ENCODE measurements around the gene TRIO. TPM values are rescaled to one million over a fixed set of nuclear protein-coding genes. Genes with fewer than 3 reads are reported as not detected.

The TRIO gene
- polyA plus RNA-seq, 1 donor (not counting 4 experiments of a cell fraction or from before 2014, with no cell fraction given): 57.2 TPM

DNA sequence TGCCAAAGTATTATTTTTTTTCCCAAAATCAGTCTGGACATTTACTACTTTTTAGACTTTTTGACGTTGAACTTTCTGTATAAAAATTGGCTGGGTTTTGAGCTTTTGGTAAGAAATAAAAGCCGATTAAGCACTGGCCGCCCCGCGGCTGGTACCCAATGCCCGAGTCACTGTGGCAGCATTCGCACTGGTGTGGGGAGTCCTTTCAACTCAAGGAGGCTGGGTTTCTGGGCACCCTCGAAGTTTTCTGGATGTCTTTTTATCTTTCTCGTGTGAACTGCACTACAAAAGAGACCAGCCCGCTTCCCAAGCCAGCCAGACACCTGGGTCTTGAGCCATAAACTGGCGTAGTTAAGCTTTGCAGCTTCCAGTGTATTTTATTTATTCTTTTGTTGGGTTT is 366.4 kb downstream of the TRIO start:
- Histone ChIP-seq H3K4me2 (ENCODE audit: control insufficient read depth, extremely low read depth, insufficient read depth, low read depth, low read length) (no peak overlapping the region), H3K36me3 (ENCODE audit: control insufficient read depth in 2 of 2, extremely low read depth in 1 of 2, insufficient read depth in 2 of 2, low read length in 2 of 2) (peaks cover 25% of the 10 kb centered on the region in 2 experiments), H2AFZ (ENCODE audit: control insufficient read depth, low read length) (no peak overlapping the region), H3K9me3 (ENCODE audit: control insufficient read depth, low read depth, low read length) (no peaks in the 10 kb centered on the region), H3K9me1 (ENCODE audit: control insufficient read depth, extremely low read depth, insufficient read depth, low read length) (no peaks in the 10 kb centered on the region), H3K27ac (ENCODE audit: control insufficient read depth, insufficient read depth, low read length) (no peak overlapping the region), H3K9ac (ENCODE audit: control insufficient read depth, extremely low read depth, insufficient read depth, low read length) (no peak overlapping the region), H3K79me2 (ENCODE audit: control insufficient read depth, insufficient read depth, low read length) (no peaks in the 10 kb centered on the region), H4K20me1 (ENCODE audit: control insufficient read depth, extremely low read depth, insufficient read depth, low read length) (no peaks in the 10 kb centered on the region), H3K4me3 (ENCODE audit: control insufficient read depth in 2 of 3, extremely low read depth in 1 of 3, insufficient read depth in 2 of 3, low read depth in 1 of 3, low read length in 3 of 3) (no peak overlapping the region), H3K4me1 (ENCODE audit: control insufficient read depth, extremely low read depth, insufficient read depth, low read length) (no peaks in the 10 kb centered on the region), H3K27me3 (ENCODE audit: control insufficient read depth, extremely low read depth, insufficient read depth, low read length) (no peaks in the 10 kb centered on the region)
- dilution Hi-C loops (cut with MboI; ENCODE audit: extremely low pct_ligation_motif_present, low sequenced_read_pairs): no loop called here
- DNase-seq (ENCODE audit: low read depth, low spot score) (no peak), FAIRE-seq (no peak)
- no peak for TF ChIP-seq EZH2 (IDR thresholded peaks at IDR 0.05; ENCODE audit: low read length)

DNA sequence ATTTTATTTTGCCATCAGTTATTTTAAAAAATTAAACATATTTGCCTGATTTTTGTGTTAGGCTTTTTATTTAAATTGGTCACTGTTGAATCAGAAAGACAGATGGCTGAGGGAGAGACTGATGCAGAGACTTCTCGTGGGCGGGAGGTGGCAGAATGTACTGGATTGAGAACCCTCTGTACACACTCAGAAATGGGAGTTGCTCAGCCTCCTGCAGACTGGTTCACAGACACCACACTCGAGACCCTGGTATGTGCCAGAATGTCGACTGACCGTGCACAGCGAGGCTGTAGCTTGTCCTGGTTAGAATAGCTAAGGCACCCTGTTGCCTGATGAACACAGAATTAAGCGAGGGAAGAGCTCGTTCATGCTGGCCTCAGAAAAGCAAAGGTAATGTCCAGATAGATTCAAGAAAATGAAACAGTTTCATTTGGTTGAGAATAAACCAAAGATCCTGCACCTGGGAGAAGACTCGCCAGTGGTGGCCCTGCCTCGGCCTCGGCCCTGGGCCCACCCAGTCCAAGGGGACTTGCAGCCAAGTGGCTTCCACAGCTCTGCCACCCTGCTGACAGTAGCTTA is 367.1 kb downstream of the TRIO start:
- dilution Hi-C loops (cut with MboI; ENCODE audit: extremely low pct_ligation_motif_present, low sequenced_read_pairs): no loop called here
- FAIRE-seq (no peak), DNase-seq (ENCODE audit: low read depth, low spot score) (no peak)
- no peak overlapping the region for H3K27ac ChIP-seq (ENCODE audit: control insufficient read depth, insufficient read depth, low read length)
- H3K9me1 ChIP-seq (ENCODE audit: control insufficient read depth, extremely low read depth, insufficient read depth, low read length): no peaks in the 10 kb centered on the region
- peaks cover 19 to 23% of the 10 kb centered on the region in 2 experiments for H3K36me3 ChIP-seq (ENCODE audit: control insufficient read depth in 2 of 2, extremely low read depth in 1 of 2, insufficient read depth in 2 of 2, low read length in 2 of 2)
- H3K4me2 ChIP-seq (ENCODE audit: control insufficient read depth, extremely low read depth, insufficient read depth, low read depth, low read length): no peak overlapping the region
- no peaks in the 10 kb centered on the region for H3K27me3 ChIP-seq (ENCODE audit: control insufficient read depth, extremely low read depth, insufficient read depth, low read length)
- H3K79me2 ChIP-seq (ENCODE audit: control insufficient read depth, insufficient read depth, low read length): no peaks in the 10 kb centered on the region
- no peaks in the 10 kb centered on the region for H3K9me3 ChIP-seq (ENCODE audit: control insufficient read depth, low read depth, low read length)
- no peaks in the 10 kb centered on the region for H3K4me1 ChIP-seq (ENCODE audit: control insufficient read depth, extremely low read depth, insufficient read depth, low read length)
- TF ChIP-seq EZH2 (IDR thresholded peaks at IDR 0.05; ENCODE audit: low read length): no peak
- TF ChIP-seq, protein P1, sequence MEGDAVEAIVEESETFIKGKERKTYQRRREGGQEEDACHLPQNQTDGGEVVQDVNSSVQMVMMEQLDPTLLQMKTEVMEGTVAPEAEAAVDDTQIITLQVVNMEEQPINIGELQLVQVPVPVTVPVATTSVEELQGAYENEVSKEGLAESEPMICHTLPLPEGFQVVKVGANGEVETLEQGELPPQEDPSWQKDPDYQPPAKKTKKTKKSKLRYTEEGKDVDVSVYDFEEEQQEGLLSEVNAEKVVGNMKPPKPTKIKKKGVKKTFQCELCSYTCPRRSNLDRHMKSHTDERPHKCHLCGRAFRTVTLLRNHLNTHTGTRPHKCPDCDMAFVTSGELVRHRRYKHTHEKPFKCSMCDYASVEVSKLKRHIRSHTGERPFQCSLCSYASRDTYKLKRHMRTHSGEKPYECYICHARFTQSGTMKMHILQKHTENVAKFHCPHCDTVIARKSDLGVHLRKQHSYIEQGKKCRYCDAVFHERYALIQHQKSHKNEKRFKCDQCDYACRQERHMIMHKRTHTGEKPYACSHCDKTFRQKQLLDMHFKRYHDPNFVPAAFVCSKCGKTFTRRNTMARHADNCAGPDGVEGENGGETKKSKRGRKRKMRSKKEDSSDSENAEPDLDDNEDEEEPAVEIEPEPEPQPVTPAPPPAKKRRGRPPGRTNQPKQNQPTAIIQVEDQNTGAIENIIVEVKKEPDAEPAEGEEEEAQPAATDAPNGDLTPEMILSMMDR (optimal IDR thresholded peaks at IDR 0.05 in 1 of 3, IDR thresholded peaks at IDR 0.05 in 1 of 3, conservative IDR thresholded peaks at IDR 0.05 in 1 of 3; ENCODE audit: extremely low read depth in 1 of 3, insufficient read depth in 2 of 3, low read length in 3 of 3): no peak
- no peak overlapping the region for H3K9ac ChIP-seq (ENCODE audit: control insufficient read depth, extremely low read depth, insufficient read depth, low read length)
- no peak overlapping the region for H3K4me3 ChIP-seq (ENCODE audit: control insufficient read depth in 2 of 3, extremely low read depth in 1 of 3, insufficient read depth in 2 of 3, low read depth in 1 of 3, low read length in 3 of 3)
- no peak overlapping the region for H2AFZ ChIP-seq (ENCODE audit: control insufficient read depth, low read length)
- H4K20me1 ChIP-seq (ENCODE audit: control insufficient read depth, extremely low read depth, insufficient read depth, low read length): no peaks in the 10 kb centered on the region

DNA sequence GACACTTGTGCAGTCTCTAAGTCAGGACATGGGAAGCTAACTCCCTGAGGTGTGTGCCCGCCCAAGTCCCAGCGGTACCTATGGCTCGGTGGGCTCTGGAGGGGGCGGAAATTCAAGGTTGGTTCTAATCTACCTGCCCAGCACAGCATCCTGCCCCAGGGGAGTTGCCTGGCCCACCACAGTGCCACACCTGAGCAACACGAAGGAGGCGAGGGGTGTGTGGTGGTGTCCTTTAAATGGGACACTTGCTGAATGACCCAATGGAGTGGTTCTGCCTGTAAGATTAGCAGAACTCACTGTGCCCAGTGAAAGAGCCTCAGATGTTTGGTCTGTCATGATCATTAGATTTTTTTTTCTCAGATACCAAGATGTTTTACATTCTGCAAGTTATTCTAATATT is 367.7 kb downstream of the TRIO start:
- Histone ChIP-seq H3K9ac (ENCODE audit: control insufficient read depth, extremely low read depth, insufficient read depth, low read length) (no peak overlapping the region), H3K9me1 (ENCODE audit: control insufficient read depth, extremely low read depth, insufficient read depth, low read length) (no peaks in the 10 kb centered on the region), H3K27ac (ENCODE audit: control insufficient read depth, insufficient read depth, low read length) (no peak overlapping the region), H4K20me1 (ENCODE audit: control insufficient read depth, extremely low read depth, insufficient read depth, low read length) (no peaks in the 10 kb centered on the region), H3K27me3 (ENCODE audit: control insufficient read depth, extremely low read depth, insufficient read depth, low read length) (no peaks in the 10 kb centered on the region), H3K36me3 (ENCODE audit: control insufficient read depth in 2 of 2, extremely low read depth in 1 of 2, insufficient read depth in 2 of 2, low read length in 2 of 2) (peaks cover 19 to 20% of the 10 kb centered on the region in 2 experiments), H2AFZ (ENCODE audit: control insufficient read depth, low read length) (no peak overlapping the region), H3K9me3 (ENCODE audit: control insufficient read depth, low read depth, low read length) (no peaks in the 10 kb centered on the region), H3K4me1 (ENCODE audit: control insufficient read depth, extremely low read depth, insufficient read depth, low read length) (no peaks in the 10 kb centered on the region), H3K4me3 (ENCODE audit: control insufficient read depth in 2 of 3, extremely low read depth in 1 of 3, insufficient read depth in 2 of 3, low read depth in 1 of 3, low read length in 3 of 3) (no peak overlapping the region), H3K79me2 (ENCODE audit: control insufficient read depth, insufficient read depth, low read length) (no peaks in the 10 kb centered on the region), H3K4me2 (ENCODE audit: control insufficient read depth, extremely low read depth, insufficient read depth, low read depth, low read length) (no peak overlapping the region)
- dilution Hi-C loops (cut with MboI; ENCODE audit: extremely low pct_ligation_motif_present, low sequenced_read_pairs): no loop called here
- FAIRE-seq (no peak), DNase-seq (ENCODE audit: low read depth, low spot score) (no peak)
- no peak for TF ChIP-seq EZH2 (IDR thresholded peaks at IDR 0.05; ENCODE audit: low read length)
- TF ChIP-seq, protein P1 (optimal IDR thresholded peaks at IDR 0.05 in 1 of 3, IDR thresholded peaks at IDR 0.05 in 1 of 3, conservative IDR thresholded peaks at IDR 0.05 in 1 of 3; ENCODE audit: extremely low read depth in 1 of 3, insufficient read depth in 2 of 3, low read length in 3 of 3): no peak

Data from keratinocyte (primary cell).